NB4 (cell line): Measurements from ENCODE around the gene BOK.

Source experiments
- CTCF ChIP-seq: IDR thresholded peaks from one replicate; pipeline ENCODE4 v1.5.1; 2012; ENCODE audit warnings: low read depth, low read length
- MYC ChIP-seq: IDR thresholded peaks from 2 replicates; pipeline ENCODE4 v1.6.1; 2011; ENCODE audit warnings: low read depth, low read length
- POLR2A ChIP-seq: IDR thresholded peaks from 2 replicates; pipeline ENCODE4 v1.6.1; 2011; ENCODE audit warnings: mild to moderate bottlenecking; ENCODE audit not compliant: insufficient read length; ENCODE audit errors: extremely low read depth
- TF ChIP-seq, protein P1 (sequence below): IDR thresholded peaks from 2 replicates; pipeline ENCODE4 v1.6.1; 2011; ENCODE audit warnings: low read depth, low read length

- TF ChIP-seq CTCF (no peak), POLR2A (no peak), MYC (no peak)
- TF ChIP-seq, protein P1, sequence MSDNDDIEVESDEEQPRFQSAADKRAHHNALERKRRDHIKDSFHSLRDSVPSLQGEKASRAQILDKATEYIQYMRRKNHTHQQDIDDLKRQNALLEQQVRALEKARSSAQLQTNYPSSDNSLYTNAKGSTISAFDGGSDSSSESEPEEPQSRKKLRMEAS = no peak
These were observed 26.4 kb upstream of the BOK start for GRCh38 chr2:241532168-241532567.
